HUES64 (cell line): ENCODE measurements around the gene NPTXR.

Experiments
- H3K27ac ChIP-seq: 2 replicates; pipeline ENCODE4 v1.7.0; 2013; ENCODE audit warnings: low read depth, low read length, inconsistent platforms
- H3K27me3 ChIP-seq: 2 replicates; pipeline ENCODE4 v1.6.1; 2013; ENCODE audit warnings: mild to moderate bottlenecking, low read length; ENCODE audit not compliant: insufficient read depth
- H3K36me3 ChIP-seq: 2 replicates; pipeline ENCODE4 v1.6.1; 2013; ENCODE audit warnings: mild to moderate bottlenecking, low read length; ENCODE audit not compliant: insufficient read depth
- H3K4me1 ChIP-seq: 2 replicates; pipeline ENCODE4 v1.6.1; 2013; ENCODE audit warnings: mild to moderate bottlenecking, low read length, moderate library complexity; ENCODE audit not compliant: insufficient read depth
- H3K4me3 ChIP-seq: 2 replicates; pipeline ENCODE4 v1.5.1; 2013; ENCODE audit warnings: mild to moderate bottlenecking, low read length, moderate library complexity
- H3K9ac ChIP-seq: 2 replicates; pipeline ENCODE4 v1.6.1; 2013; ENCODE audit warnings: mild to moderate bottlenecking, low read depth, low read length
- H3K9me3 ChIP-seq: 2 replicates; pipeline ENCODE4 v1.6.1; 2013; ENCODE audit warnings: low read depth, low read length; ENCODE audit not compliant: insufficient read depth
- WGBS: fragments of 150-250, 120-280 bp; methylation state at CpG from one replicate; pipeline ENCODE4 v1.1.7; 2013; ENCODE audit warnings: missing lambda C conversion rate; 5-methylcytosine and 5-hydroxymethylcytosine counted together

Gene NPTXR

DNA sequence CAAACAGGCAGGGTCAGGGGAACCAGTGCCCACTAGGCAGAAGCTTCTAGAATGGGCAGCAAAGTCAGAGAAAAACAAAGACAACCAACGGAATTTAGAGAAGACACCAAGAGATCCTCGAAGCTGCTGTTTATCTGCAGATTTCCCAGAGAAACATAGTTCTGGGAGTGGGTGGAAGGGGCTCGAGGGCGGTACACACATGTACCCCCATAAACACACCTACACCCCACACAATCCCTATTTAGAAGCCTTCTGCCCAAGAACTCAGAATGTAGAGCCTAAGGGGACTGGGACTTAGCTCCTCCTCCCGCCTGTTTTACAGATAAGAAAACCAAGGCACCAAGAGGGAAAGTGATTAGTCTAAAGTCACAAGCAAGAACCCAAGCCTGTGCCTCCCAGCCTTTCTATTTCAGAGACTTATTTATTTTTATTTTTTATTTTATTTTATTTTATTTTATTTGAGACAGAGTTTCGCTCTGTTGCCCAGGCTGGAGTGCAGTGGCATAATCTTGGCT, 6.4 kb downstream of the NPTXR start:
- Histone ChIP-seq H3K4me3 (no peak overlapping the region), H3K36me3 (no peaks in the 10 kb centered on the region), H3K4me1 (peaks cover 7% of the 10 kb centered on the region; the same call in 1 of the 2 replicates), H3K9me3 (no peaks in the 10 kb centered on the region), H3K9ac (no peak overlapping the region), H3K27ac (no peak overlapping the region), H3K27me3 (peaks cover 25% of the 10 kb centered on the region)
- 90% methylated on average over 6 of the region's 6 CpGs for WGBS

DNA sequence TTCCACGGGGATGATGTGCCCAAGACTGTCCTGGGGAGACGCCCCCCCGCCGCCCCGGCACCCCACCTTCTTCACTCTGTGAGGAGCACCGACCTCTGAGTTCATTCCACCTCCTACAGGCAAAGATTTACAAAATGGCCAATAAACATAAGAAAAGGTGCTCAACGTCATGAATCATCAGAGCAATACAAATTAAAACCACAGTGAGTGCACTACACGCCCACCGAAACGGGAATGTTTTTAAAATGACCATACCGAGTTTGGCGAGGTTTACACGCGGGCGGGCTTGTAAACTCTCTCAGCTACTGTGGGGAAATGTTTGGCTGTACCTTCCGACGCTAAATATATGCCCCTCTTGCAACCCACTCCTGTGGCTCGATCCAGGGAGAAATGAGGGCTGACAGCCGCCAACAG, 7.9 kb downstream of the NPTXR start:
- 26% methylated on average over 19 of the region's 19 CpGs for WGBS
- Histone ChIP-seq H3K36me3 (no peaks in the 10 kb centered on the region), H3K27me3 (peaks cover 9% of the 10 kb centered on the region), H3K9ac (no peak overlapping the region), H3K4me3 (no peak overlapping the region), H3K4me1 (peaks cover 7% of the 10 kb centered on the region; the same call in 1 of the 2 replicates), H3K9me3 (no peaks in the 10 kb centered on the region), H3K27ac (no peak overlapping the region)

DNA sequence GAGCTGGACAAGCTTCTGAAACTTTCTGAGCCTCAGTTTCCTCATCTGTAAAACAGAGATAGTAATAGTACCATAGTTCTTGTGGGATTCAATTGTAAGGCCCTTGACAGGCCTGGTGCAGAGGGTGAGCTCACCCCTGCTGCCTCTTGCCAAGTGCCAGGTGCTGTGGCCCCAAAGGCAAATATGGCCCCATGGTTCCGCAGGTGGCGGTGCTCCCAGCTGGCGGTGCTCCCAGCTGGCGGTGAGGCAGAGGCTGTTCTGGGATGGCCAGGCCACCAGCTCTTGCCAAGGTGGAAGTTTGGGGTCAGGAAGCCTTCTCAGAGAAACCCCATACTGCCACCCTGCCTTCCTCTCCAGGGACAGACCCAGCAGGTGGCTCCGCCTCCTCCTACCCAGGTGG, 8.8 kb downstream of the NPTXR start:
- H3K9ac ChIP-seq, result no peak overlapping the region
- peaks cover under 1% of the 10 kb centered on the region; the same call in 1 of the 2 replicates for H3K27me3 ChIP-seq
- WGBS, result 96% methylated on average over 5 of the region's 5 CpGs
- H3K9me3 ChIP-seq, result no peaks in the 10 kb centered on the region
- no peak overlapping the region for H3K27ac ChIP-seq
- peaks cover 7% of the 10 kb centered on the region; the same call in 1 of the 2 replicates for H3K4me1 ChIP-seq
- no peaks in the 10 kb centered on the region for H3K36me3 ChIP-seq
- no peak overlapping the region for H3K4me3 ChIP-seq

DNA sequence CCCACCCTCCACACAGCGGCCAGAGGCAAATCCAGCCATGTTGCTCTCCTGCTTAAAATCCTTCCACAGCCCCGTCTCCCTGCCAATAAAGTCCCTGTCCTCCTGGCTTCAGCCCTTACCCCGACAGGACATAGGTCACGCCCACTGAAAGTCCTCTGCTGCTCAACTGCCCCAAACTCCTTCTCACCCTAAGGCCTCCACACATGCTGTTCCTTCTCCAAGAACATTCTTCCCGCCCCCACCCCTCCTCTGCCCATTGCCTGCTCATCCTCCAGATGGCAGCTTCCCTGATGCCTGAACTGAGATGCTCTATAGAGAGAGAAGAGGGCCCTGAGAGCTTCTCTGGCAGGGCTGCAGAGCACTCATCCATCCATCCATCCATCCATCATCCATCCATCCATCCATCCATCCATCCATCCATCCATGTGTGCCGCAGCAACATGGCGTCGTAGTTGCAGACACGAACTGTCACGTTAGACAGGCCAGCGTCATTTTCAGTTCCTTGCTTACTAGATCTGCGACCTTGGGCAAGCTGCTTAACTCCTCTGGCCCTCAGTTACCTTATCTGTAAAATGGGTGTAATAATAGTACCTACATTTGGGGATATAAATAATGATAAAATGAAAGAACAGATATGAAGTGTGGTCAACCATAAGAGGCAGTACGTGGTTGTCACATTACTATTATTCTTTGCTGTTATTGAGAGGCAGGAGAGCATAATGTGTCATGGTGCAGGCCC, 9.4 kb downstream of the NPTXR start:
- WGBS, result 84% methylated on average over 13 of the region's 13 CpGs
- H3K4me3 ChIP-seq, result no peak overlapping the region
- H3K4me1 ChIP-seq, result peaks cover 7% of the 10 kb centered on the region; the same call in 1 of the 2 replicates
- no peaks in the 10 kb centered on the region for H3K9me3 ChIP-seq
- no peak overlapping the region for H3K27ac ChIP-seq
- H3K9ac ChIP-seq, result no peak overlapping the region
- H3K36me3 ChIP-seq, result no peaks in the 10 kb centered on the region
- H3K27me3 ChIP-seq, result no peaks in the 10 kb centered on the region; the same call in 1 of the 2 replicates

DNA sequence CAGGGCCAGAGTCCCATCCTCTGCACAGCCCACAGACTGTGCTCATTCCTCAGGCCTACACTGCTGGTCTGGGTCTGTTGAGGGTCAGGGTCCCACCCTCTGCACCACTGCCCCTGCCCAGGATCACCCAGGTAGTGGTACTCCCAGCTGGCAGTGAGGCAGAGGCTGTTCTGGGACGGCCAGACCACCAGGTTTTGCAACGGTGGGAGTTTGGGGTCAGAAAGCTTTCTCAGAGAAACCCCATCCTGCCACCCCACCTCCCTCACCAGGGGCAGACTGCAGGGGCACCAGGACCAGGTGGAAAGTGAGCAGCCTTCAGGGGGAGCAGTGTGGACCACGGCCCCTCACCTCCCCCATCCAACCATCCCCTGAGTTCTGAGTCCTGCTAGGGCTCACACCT, 10.8 kb downstream of the NPTXR start:
- WGBS, result 89% methylated on average over 3 of the region's 3 CpGs
- Histone ChIP-seq H3K27ac (no peak overlapping the region), H3K36me3 (no peaks in the 10 kb centered on the region), H3K9ac (no peak overlapping the region), H3K9me3 (no peaks in the 10 kb centered on the region), H3K4me1 (peaks cover 10% of the 10 kb centered on the region), H3K4me3 (no peak overlapping the region), H3K27me3 (no peaks in the 10 kb centered on the region; the same call in 1 of the 2 replicates)

DNA sequence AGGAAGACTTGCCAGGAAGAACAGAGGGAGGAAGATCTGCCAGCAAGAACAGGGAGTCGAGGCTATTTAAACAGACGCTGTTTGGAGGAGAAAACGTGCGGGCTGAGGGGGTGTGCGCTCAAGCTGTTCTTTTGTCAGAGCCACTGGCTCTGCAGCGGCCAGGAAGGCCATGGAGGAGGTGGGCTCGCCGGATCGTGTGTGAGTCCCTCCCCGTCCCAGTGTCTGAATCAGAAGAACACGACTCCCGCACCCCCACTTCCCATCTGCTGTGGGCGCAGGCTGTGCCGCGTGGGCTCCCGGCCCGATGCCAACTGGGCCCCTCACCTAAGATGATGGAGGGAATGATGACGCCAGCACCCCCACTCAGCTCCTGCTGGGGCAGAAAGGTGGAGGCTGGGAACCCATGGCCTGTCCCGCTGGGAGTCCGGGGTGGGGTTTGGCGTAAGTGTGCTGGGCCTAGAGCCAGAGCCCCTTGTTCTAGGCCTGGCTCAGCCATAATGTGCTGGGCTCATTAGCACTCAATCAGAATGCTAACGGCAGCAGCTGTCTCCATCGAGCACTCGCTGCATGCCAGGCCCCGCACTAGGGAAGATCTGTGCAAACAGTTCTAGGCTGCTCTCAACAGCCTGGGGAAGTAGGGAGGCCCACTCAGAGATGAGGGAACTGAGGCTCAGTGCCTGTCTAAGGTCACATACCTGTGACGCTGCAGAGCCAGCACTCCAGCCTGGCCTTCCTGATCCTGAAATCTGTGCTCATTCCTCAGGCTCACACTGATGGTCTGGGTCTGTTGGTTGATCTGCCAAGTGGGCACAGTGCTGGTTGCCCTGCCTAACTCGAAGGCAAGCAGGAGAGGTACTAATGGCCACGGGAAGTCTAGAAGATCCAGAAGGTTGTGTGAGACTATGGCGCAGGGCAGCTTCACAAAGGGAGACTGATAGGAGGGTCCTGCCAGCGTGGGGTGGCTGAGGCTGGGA, 11.5 kb downstream of the NPTXR start:
- no peaks in the 10 kb centered on the region; the same call in 1 of the 2 replicates for H3K27me3 ChIP-seq
- 87% methylated on average over 30 of the region's 30 CpGs for WGBS
- H3K9ac ChIP-seq, result no peak overlapping the region
- no peaks in the 10 kb centered on the region for H3K36me3 ChIP-seq
- no peak overlapping the region for H3K27ac ChIP-seq
- H3K9me3 ChIP-seq, result no peaks in the 10 kb centered on the region
- H3K4me3 ChIP-seq, result no peak overlapping the region
- peaks cover 10% of the 10 kb centered on the region for H3K4me1 ChIP-seq

DNA sequence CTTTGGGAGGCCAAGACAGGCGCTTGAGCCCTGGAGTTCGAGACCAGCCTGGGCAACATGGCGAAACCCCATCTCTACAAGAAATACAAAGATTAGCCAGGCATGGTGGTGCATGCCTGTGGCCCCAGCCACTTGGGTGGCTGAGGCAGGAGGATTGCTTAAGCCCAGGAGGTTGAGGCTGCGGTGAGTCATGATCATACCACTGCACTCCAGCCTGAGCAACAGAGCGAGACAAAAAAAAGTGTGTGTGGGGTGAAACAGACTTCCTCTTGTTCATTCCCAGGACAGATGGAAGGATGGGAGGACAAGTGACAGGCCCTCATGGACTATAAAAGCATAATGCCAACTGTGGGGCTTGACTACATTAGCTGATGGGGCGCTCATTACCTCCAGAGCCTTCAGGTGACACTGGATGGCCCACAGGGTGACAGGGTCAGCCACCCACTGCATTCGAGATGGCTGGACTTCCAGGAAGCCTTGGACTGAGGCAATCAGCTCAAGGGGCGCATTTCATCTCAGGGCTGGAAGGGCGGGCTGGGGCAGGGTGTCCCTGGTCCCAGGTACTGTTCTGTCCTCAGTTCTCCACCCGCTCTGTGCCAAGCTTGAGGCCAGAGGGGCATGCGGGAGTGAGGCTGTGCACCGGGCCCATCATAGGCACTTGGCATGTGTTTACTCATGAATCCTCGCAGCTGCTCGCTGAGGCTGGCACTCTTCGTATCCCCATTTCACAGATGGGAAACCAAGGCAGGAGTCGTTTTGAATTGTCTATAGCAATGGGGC, 12.5 kb downstream of the NPTXR start:
- Histone ChIP-seq H3K9ac (no peak overlapping the region), H3K27ac (no peak overlapping the region), H3K4me3 (no peak overlapping the region), H3K36me3 (no peaks in the 10 kb centered on the region), H3K9me3 (no peaks in the 10 kb centered on the region), H3K27me3 (no peaks in the 10 kb centered on the region; the same call in 1 of the 2 replicates), H3K4me1 (peaks cover 9% of the 10 kb centered on the region)
- WGBS, result 94% methylated on average over 16 of the region's 16 CpGs

DNA sequence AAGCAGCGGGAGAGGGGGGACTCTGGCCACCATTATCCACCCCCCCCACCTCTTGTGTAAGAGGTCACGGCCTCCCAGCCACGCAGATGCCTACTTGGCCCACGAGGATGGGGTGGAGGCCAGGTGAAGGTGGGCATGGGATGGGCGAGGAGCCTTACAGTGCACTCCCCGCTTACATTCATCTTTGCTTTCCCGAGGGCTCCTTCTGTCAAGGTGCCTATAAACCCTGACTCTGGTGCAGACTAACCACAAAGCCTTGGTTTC, 13.1 kb downstream of the NPTXR start:
- no peaks in the 10 kb centered on the region for H3K9me3 ChIP-seq
- H3K27ac ChIP-seq, result no peak overlapping the region
- H3K4me1 ChIP-seq, result peaks cover 4% of the 10 kb centered on the region; the same call in 1 of the 2 replicates
- H3K27me3 ChIP-seq, result no peaks in the 10 kb centered on the region
- H3K9ac ChIP-seq, result no peak overlapping the region
- H3K36me3 ChIP-seq, result no peaks in the 10 kb centered on the region
- no peak overlapping the region for H3K4me3 ChIP-seq
- WGBS, result 94% methylated on average over 7 of the region's 7 CpGs

DNA sequence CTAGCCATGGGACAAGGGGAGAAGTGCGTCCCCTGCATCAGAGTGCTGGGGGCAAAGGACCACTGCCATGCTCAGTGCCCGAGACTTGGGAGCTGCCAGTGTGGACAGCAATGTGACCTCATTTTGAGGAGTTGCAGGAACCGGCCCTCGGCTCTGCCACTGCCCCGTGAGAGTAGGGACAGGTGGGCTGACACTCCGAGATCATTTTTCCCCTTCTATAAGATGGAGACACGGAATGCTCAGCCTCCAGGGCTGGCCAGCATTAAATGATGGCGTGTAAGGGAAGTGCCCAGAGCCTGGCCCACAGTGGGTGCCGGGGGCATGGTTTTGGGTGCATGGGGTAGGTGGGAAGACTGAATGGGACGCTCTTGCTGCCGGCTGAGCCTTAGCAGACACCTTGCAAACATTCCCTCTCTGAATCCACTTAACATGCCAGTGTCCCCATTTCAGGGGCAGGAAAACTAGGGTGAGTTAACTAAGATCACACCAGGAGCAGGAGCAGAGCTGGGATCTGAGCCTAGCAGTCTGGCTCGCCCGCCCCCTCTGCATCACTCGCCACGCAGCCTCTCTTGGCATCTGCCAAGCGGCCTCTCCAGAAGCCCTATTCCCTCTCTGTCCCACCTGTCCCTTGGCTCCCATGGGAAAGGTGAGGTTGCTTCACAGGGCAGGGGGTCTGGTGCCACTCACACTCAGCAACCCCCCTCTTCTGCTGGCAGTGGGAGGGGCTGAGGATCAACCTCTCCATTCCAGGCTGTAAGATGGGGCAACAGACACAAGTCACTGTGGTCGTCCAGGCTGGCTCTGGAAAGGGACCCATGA, 13.6 kb downstream of the NPTXR start:
- H3K9ac ChIP-seq, result no peak overlapping the region
- H3K36me3 ChIP-seq, result no peaks in the 10 kb centered on the region
- no peak overlapping the region for H3K27ac ChIP-seq
- H3K4me1 ChIP-seq, result peaks cover 4% of the 10 kb centered on the region; the same call in 1 of the 2 replicates
- no peak overlapping the region for H3K4me3 ChIP-seq
- no peaks in the 10 kb centered on the region for H3K27me3 ChIP-seq
- 90% methylated on average over 17 of the region's 17 CpGs for WGBS
- no peaks in the 10 kb centered on the region for H3K9me3 ChIP-seq

DNA sequence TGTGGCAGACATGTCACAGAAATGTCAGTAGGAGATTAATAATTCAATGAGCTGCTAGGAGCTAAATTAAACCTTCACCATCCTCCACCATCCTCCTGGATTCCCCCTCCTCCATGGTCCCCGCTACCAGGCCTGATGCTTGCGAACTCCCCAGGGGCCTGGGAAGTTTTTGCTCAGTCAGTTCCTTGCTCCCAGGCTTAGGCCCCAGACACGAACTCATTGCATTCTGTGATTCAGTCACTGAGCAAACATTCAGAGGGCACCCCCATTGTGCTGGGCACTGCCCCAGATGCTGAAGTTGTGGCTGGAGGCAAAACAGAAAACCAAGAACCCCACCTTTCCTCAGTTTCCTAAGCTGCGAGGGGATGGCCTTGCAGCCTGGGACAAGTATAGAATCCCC, 14.3 kb downstream of the NPTXR start:
- WGBS, result 86% methylated on average over 4 of the region's 4 CpGs
- Histone ChIP-seq H3K27me3 (no peaks in the 10 kb centered on the region), H3K4me1 (peaks cover 4% of the 10 kb centered on the region; the same call in 1 of the 2 replicates), H3K36me3 (no peaks in the 10 kb centered on the region), H3K9ac (no peak overlapping the region), H3K27ac (no peak overlapping the region), H3K9me3 (no peaks in the 10 kb centered on the region), H3K4me3 (no peak overlapping the region)
